ENCODE results near the gene TPST1.

The TPST1 gene

DNA sequence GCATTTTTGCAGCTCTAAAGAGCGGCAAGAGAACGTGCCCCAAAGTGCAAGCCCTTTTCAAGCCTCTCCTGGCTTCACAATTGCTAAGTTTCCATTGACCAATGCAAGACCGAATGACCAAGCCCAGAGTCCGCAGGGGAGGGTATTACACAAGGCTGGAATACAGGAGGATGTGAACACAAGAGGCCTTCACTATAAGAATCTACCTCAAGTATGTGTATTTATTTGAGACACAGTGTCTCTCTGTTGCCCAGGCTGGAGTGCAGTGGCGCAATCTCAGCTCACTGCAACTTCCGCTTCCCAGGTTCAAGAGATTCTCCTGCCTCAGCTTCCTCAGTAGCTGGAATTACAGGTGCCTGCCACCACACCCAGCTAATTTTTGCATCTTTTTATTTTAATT is 22.2 kb upstream of the TPST1 start:
- no peak for DNase-seq (ENCODE audit: low read depth, low spot score)
- Histone ChIP-seq H3K36me3 (ENCODE audit: insufficient read depth, low read length) (no peaks in the 10 kb centered on the region), H3K9me3 (ENCODE audit: low read depth, low read length) (peaks cover 2% of the 10 kb centered on the region; the same call in 1 of the 2 replicates), H3K9ac (ENCODE audit: insufficient read length) (no peak overlapping the region), H3K4me3 (no peak overlapping the region), H3K27ac (no peak overlapping the region)
- no peak for TF ChIP-seq POLR2AphosphoS5 (IDR thresholded peaks at IDR 0.05; ENCODE audit: borderline replicate concordance, low read depth, low read length)
- TF ChIP-seq FOXP2 (optimal IDR thresholded peaks at IDR 0.05; ENCODE audit: control extremely low read depth, extremely low read length, insufficient read depth): no peak
- TF ChIP-seq EZH2 (IDR thresholded peaks at IDR 0.05): no peak

DNA sequence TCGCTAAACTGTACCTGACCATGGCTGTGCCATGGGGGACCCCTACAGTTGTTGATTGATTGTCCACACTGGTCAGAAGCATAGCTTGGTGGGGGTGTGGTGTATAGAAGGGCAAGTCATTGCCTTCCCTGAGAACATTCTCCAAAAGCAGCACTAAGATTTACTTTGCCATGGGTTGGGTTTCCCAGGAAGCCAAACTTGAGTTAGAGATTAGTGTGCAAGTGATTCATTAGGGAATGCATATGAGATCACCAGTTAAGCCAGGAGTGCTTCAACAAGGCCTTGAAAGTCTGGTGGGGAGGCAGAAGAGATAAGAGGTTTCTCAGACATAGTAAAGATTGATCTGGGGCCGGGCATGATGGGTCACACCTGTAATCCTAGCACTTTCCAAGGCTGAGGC is 21.4 kb upstream of the TPST1 start:
- H3K36me3 ChIP-seq (ENCODE audit: insufficient read depth, low read length): no peaks in the 10 kb centered on the region
- no peak for DNase-seq (ENCODE audit: low read depth, low spot score)
- TF ChIP-seq FOXP2 (optimal IDR thresholded peaks at IDR 0.05; ENCODE audit: control extremely low read depth, extremely low read length, insufficient read depth) (no peak), EZH2 (IDR thresholded peaks at IDR 0.05) (no peak), POLR2AphosphoS5 (IDR thresholded peaks at IDR 0.05; ENCODE audit: borderline replicate concordance, low read depth, low read length) (no peak)
- peaks cover 2% of the 10 kb centered on the region; the same call in 1 of the 2 replicates for H3K9me3 ChIP-seq (ENCODE audit: low read depth, low read length)
- H3K4me3 ChIP-seq: no peak overlapping the region
- no peak overlapping the region for H3K9ac ChIP-seq (ENCODE audit: insufficient read length)
- no peak overlapping the region for H3K27ac ChIP-seq

DNA sequence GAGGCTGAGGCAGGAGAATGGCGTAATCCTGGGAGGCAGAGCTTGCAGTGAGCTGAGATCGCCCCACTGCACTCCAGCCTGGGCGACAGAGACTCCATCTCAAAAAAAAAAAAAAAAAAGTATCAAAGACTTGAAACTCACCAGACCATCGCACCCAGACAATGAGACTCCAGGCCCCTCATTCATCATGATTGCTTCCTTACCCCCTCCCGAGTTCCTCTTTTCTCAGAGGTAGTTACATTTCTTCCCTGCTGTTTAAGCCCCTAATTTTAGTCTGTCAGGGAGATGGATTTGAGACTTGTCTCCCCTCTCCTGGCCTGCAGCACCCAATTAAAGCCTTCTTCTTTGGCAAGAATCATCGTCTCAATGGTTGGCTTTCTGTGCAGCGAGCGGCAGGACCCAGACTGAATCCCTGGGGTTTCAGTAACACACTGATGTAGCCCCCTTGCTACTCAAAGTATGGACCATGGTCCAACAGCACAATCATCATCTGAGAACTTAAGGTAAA is 19.4 kb upstream of the TPST1 start:
- H3K9me3 ChIP-seq (ENCODE audit: low read depth, low read length): peaks cover 2% of the 10 kb centered on the region; the same call in 1 of the 2 replicates
- no peak for TF ChIP-seq POLR2AphosphoS5 (IDR thresholded peaks at IDR 0.05; ENCODE audit: borderline replicate concordance, low read depth, low read length)
- TF ChIP-seq EZH2 (IDR thresholded peaks at IDR 0.05): no peak
- TF ChIP-seq FOXP2 (optimal IDR thresholded peaks at IDR 0.05; ENCODE audit: control extremely low read depth, extremely low read length, insufficient read depth): no peak
- H3K4me3 ChIP-seq: no peak overlapping the region
- H3K9ac ChIP-seq (ENCODE audit: insufficient read length): no peak overlapping the region
- no peak for DNase-seq (ENCODE audit: low read depth, low spot score)
- no peaks in the 10 kb centered on the region for H3K36me3 ChIP-seq (ENCODE audit: insufficient read depth, low read length)
- H3K27ac ChIP-seq: no peak overlapping the region

DNA sequence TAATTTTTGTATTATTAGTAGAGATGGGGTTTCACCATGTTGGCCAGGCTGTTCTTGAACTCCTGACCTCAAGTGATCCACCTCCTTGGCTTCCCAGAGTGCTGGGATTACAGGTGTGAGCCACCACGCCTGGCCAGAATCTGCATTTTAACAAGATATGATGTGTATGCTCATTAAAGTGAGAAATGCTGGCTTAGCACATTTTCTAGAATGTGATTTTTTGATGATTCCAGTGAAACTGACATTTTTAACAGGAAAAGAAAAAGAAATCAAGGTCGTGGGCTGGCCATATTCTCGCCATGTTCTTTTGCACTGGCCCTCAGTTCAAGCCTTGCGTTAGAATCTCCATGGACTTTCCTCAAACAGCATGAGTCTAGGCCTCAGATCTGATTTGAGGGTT is 18.1 kb upstream of the TPST1 start:
- no peak for TF ChIP-seq POLR2AphosphoS5 (IDR thresholded peaks at IDR 0.05; ENCODE audit: borderline replicate concordance, low read depth, low read length)
- TF ChIP-seq FOXP2 (optimal IDR thresholded peaks at IDR 0.05; ENCODE audit: control extremely low read depth, extremely low read length, insufficient read depth): no peak
- TF ChIP-seq EZH2 (IDR thresholded peaks at IDR 0.05): no peak
- DNase-seq (ENCODE audit: low read depth, low spot score): no peak
- no peaks in the 10 kb centered on the region for H3K36me3 ChIP-seq (ENCODE audit: insufficient read depth, low read length)
- H3K9ac ChIP-seq (ENCODE audit: insufficient read length): no peak overlapping the region
- H3K4me3 ChIP-seq: no peak overlapping the region
- H3K9me3 ChIP-seq (ENCODE audit: low read depth, low read length): peaks cover 2% of the 10 kb centered on the region; the same call in 1 of the 2 replicates
- H3K27ac ChIP-seq: no peak overlapping the region

DNA sequence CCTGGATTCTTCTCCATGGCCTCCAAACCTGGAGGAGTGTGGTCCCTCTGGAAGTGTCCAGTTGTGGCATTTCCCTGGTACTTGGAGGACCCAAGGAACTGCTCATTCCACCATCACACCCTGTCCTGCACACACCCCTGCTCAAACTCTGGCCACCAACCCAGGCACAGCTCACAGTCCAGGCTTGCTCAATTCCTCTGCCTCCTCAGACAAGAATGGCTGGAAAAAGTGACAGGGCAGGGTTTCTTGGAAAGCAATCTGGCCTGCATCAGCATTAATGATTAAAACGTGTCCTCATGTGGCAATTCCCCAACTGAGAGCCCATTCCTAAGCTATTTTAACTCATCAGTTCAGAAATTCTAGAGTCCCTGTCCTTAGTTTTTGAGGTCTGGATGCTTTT is 17.2 kb upstream of the TPST1 start:
- TF ChIP-seq EZH2 (IDR thresholded peaks at IDR 0.05) (no peak), POLR2AphosphoS5 (IDR thresholded peaks at IDR 0.05; ENCODE audit: borderline replicate concordance, low read depth, low read length) (no peak), FOXP2 (optimal IDR thresholded peaks at IDR 0.05; ENCODE audit: control extremely low read depth, extremely low read length, insufficient read depth) (no peak)
- H3K9ac ChIP-seq (ENCODE audit: insufficient read length): no peak overlapping the region
- no peak for DNase-seq (ENCODE audit: low read depth, low spot score)
- no peak overlapping the region for H3K4me3 ChIP-seq
- no peak overlapping the region for H3K27ac ChIP-seq
- peaks cover 2% of the 10 kb centered on the region; the same call in 1 of the 2 replicates for H3K9me3 ChIP-seq (ENCODE audit: low read depth, low read length)
- H3K36me3 ChIP-seq (ENCODE audit: insufficient read depth, low read length): no peaks in the 10 kb centered on the region

DNA sequence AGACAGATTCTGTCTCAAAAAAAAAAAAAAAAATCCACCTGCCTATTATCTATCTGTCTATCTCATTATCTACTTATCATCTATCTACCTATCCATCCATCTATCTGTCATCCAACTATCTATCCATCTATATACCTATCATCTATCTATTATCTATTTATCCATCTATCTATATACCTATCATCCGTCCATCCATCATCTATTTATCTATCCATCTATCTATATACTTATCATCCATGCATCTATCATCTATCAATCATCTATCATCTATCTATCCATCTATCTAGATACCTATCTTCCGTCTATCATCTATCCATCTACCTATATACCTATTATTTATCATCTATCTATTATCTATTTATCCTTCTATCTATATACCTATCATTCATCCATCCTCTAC is 16.5 kb upstream of the TPST1 start:
- TF ChIP-seq POLR2AphosphoS5 (IDR thresholded peaks at IDR 0.05; ENCODE audit: borderline replicate concordance, low read depth, low read length) (no peak), EZH2 (IDR thresholded peaks at IDR 0.05) (no peak), FOXP2 (optimal IDR thresholded peaks at IDR 0.05; ENCODE audit: control extremely low read depth, extremely low read length, insufficient read depth) (no peak)
- DNase-seq (ENCODE audit: low read depth, low spot score): no peak
- Histone ChIP-seq H3K4me3 (no peak overlapping the region), H3K36me3 (ENCODE audit: insufficient read depth, low read length) (no peaks in the 10 kb centered on the region), H3K9me3 (ENCODE audit: low read depth, low read length) (peaks cover 2% of the 10 kb centered on the region; the same call in 1 of the 2 replicates), H3K27ac (no peak overlapping the region), H3K9ac (ENCODE audit: insufficient read length) (no peak overlapping the region)

DNA sequence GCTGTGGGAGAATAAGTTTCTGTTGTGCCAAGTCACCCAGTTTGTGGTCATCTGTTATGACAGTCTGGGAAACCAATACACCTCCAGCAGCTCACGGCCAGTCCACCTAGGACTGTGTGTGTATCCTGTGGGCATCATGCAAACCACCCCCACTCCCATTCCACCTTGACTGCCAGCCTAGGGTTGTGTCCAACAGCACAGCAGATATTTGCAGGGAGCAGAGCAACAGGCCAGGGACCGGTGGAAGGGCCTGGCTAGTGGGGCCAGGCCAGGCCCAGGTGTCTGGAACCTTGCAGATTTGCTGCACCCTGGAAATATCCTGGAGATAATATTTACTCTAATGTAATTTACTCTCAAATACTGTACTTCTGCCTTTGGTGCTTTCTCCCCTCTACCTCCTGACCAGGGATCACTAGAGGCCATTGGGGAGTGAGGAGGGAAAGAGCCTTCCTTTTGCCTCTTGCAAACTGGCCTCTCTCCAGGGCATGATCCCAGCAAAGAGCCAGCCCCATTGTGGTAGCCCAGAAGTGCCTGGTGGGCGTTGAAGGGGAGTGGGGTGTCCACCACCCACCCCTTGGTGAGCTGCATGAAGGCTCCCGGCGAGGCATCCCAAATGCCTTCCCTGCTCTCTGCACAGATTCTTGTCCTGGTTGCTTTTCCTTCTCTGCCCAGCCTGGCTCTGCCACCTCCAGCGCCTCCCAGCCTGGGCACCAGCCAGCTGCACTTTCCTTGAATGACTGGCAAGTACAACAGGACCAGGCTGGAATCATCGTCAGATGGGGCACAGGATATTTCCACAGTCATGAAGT is 15.2 kb upstream of the TPST1 start:
- H3K4me3 ChIP-seq: no peak overlapping the region
- no peaks in the 10 kb centered on the region for H3K36me3 ChIP-seq (ENCODE audit: insufficient read depth, low read length)
- no peak overlapping the region for H3K9ac ChIP-seq (ENCODE audit: insufficient read length)
- H3K27ac ChIP-seq: no peak overlapping the region
- TF ChIP-seq POLR2AphosphoS5 (IDR thresholded peaks at IDR 0.05; ENCODE audit: borderline replicate concordance, low read depth, low read length) (no peak), EZH2 (IDR thresholded peaks at IDR 0.05) (no peak), FOXP2 (optimal IDR thresholded peaks at IDR 0.05; ENCODE audit: control extremely low read depth, extremely low read length, insufficient read depth) (no peak)
- DNase-seq (ENCODE audit: low read depth, low spot score): no peak
- H3K9me3 ChIP-seq (ENCODE audit: low read depth, low read length): peaks cover 2% of the 10 kb centered on the region; the same call in 1 of the 2 replicates

DNA sequence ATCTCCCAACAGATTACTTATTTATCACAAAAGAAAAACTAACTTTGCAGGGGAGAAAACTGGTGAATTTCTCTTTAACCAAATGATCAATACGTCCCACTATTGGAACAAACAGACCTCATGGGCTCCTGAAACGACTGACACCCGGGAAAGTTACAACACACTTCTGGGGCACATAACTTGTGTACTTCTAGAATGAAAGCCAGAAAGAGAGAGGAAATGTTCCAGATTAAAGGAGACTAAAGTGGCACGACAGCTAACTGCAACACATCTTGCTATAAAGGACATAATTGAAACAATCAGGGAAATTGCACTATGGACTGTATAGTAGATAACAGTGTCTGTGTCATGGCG is 14.7 kb upstream of the TPST1 start:
- H3K9ac ChIP-seq (ENCODE audit: insufficient read length): no peak overlapping the region
- H3K27ac ChIP-seq: no peak overlapping the region
- no peak for DNase-seq (ENCODE audit: low read depth, low spot score)
- H3K36me3 ChIP-seq (ENCODE audit: insufficient read depth, low read length): no peaks in the 10 kb centered on the region
- peaks cover 2% of the 10 kb centered on the region; the same call in 1 of the 2 replicates for H3K9me3 ChIP-seq (ENCODE audit: low read depth, low read length)
- H3K4me3 ChIP-seq: no peak overlapping the region
- TF ChIP-seq FOXP2 (optimal IDR thresholded peaks at IDR 0.05; ENCODE audit: control extremely low read depth, extremely low read length, insufficient read depth): no peak
- TF ChIP-seq POLR2AphosphoS5 (IDR thresholded peaks at IDR 0.05; ENCODE audit: borderline replicate concordance, low read depth, low read length): no peak
- no peak for TF ChIP-seq EZH2 (IDR thresholded peaks at IDR 0.05)

Measured in SK-N-MC (cell line).